ENCODE measurements around the gene APBA3. TPM values are rescaled to one million over a fixed set of nuclear protein-coding genes. Genes with fewer than 3 reads are reported as not detected.
A peak's percentile ranks its signal among the peaks of the same experiment; 100 is the strongest.

Gene APBA3
- total RNA-seq (2014; rRNA removed; shearing (Covaris generic)): 5.8 and 15.0 TPM in 2 replicates

GRCh38 chr19:3761382-3762129, at the start of gene APBA3:
TSS of gene APBA3 (minus strand) at chr19:3761692. CDS start at chr19:3760264, 1,428 bp downstream.
- peak; percentile 81 for DNase-seq (ENCODE audit: low read depth)

GRCh38 chr19:3810708-3811355, 49.3 kb upstream of the APBA3 start:
- DNase-seq (ENCODE audit: low read depth): no peak

- DNase-seq (ENCODE audit: low read depth): no peak
Observed at GRCh38 chr19:3809881-3810707, 48.6 kb upstream of the APBA3 start.

GRCh38 chr19:3808420-3809143, 47.1 kb upstream of the APBA3 start:
- DNase-seq (ENCODE audit: low read depth): no peak

- no peak for DNase-seq (ENCODE audit: low read depth)
Observed at GRCh38 chr19:3807574-3808354, 46.3 kb upstream of the APBA3 start.

GRCh38 chr19:3807131-3807480, 45.6 kb upstream of the APBA3 start:
- DNase-seq (ENCODE audit: low read depth): no peak

- DNase-seq (ENCODE audit: low read depth): no peak
Observed at GRCh38 chr19:3805859-3806258, 44.4 kb upstream of the APBA3 start.

- DNase-seq (ENCODE audit: low read depth): no peak
Observed at GRCh38 chr19:3804429-3804828, 42.9 kb upstream of the APBA3 start.

GRCh38 chr19:3803986-3804385, 42.5 kb upstream of the APBA3 start:
- DNase-seq (ENCODE audit: low read depth): no peak

GRCh38 chr19:3803114-3803888, 41.8 kb upstream of the APBA3 start:
- DNase-seq (ENCODE audit: low read depth): no peak

GRCh38 chr19:3801412-3802096, 40.1 kb upstream of the APBA3 start:
- no peak for DNase-seq (ENCODE audit: low read depth)

- DNase-seq (ENCODE audit: low read depth): no peak
Observed at GRCh38 chr19:3800996-3801395, 39.5 kb upstream of the APBA3 start.

- DNase-seq (ENCODE audit: low read depth): no peak
Observed at GRCh38 chr19:3798137-3798536, 36.6 kb upstream of the APBA3 start.

- no peak for DNase-seq (ENCODE audit: low read depth)
Observed at GRCh38 chr19:3796358-3796757, 34.9 kb upstream of the APBA3 start.

GRCh38 chr19:3793799-3794198, 32.3 kb upstream of the APBA3 start:
- DNase-seq (ENCODE audit: low read depth): no peak

- no peak for DNase-seq (ENCODE audit: low read depth)
Observed at GRCh38 chr19:3792114-3792513, 30.6 kb upstream of the APBA3 start.

GRCh38 chr19:3790941-3791340, 29.4 kb upstream of the APBA3 start:
- DNase-seq (ENCODE audit: low read depth): no peak

- DNase-seq (ENCODE audit: low read depth): no peak
Observed at GRCh38 chr19:3790209-3790734, 28.8 kb upstream of the APBA3 start.

- DNase-seq (ENCODE audit: low read depth): no peak
Observed at GRCh38 chr19:3788996-3789778, 27.7 kb upstream of the APBA3 start.
